Keratinocyte (primary cell): ENCODE data around the gene WDR33. TPM values are rescaled to one million over a fixed set of nuclear protein-coding genes. Genes with fewer than 3 reads are reported as not detected.
A peak's percentile ranks its signal among the peaks of the same experiment; 100 is the strongest.

Experiments used
- DNase-seq: peaks from one replicate; pipeline ENCODE4 v3.0.0-alpha.2; 2011; ENCODE audit warnings: low read depth, missing footprints, low spot score
- FAIRE-seq: peaks from 2 replicates; lab custom pipeline; 2011; peaks lifted over from hg19 to GRCh38; lab: Jason Lieb, UNC
- H2AFZ ChIP-seq: 2 replicates; pipeline ENCODE4 v1.6.0; 2012; ENCODE audit warnings: low read length, control low read depth, inconsistent platforms; ENCODE audit not compliant: control insufficient read depth
- H3K27ac ChIP-seq: 2 replicates; pipeline ENCODE4 v1.5.1; 2011; ENCODE audit warnings: low read length; ENCODE audit not compliant: control insufficient read depth, insufficient read depth
- H3K27me3 ChIP-seq: 3 replicates; pipeline ENCODE4 v1.6.0; 2011; ENCODE audit warnings: low read length; ENCODE audit not compliant: control insufficient read depth, insufficient read depth; ENCODE audit errors: extremely low read depth
- H3K36me3 ChIP-seq, 2 experiments: 2 replicates in 1 of 2; 3 replicates in 1 of 2; pipeline ENCODE4 v1.5.1; 2011; ENCODE audit warnings: low read length in 2 of 2, mild to moderate bottlenecking in 1 of 2; ENCODE audit not compliant: control insufficient read depth in 2 of 2, insufficient read depth in 2 of 2; ENCODE audit errors: extremely low read depth in 1 of 2
- H3K4me1 ChIP-seq: 3 replicates; pipeline ENCODE4 v1.5.1; 2011; ENCODE audit warnings: low read length; ENCODE audit not compliant: control insufficient read depth, insufficient read depth; ENCODE audit errors: extremely low read depth
- H3K4me2 ChIP-seq: 3 replicates; pipeline ENCODE4 v1.6.0; 2011; ENCODE audit warnings: low read depth, low read length; ENCODE audit not compliant: control insufficient read depth, insufficient read depth; ENCODE audit errors: extremely low read depth
- H3K4me3 ChIP-seq, 3 experiments: fragments of 200-600 bp in 1 of 3; sonication (generic) in 1 of 3; 2 replicates in 2 of 3; 3 replicates in 1 of 3; pipeline ENCODE4 v1.5.1; 2011 to 2016; ENCODE audit warnings: low read length in 3 of 3, mild to moderate bottlenecking in 3 of 3, control low read depth in 2 of 3, inconsistent platforms in 1 of 3, low read depth in 1 of 3, mixed read lengths in 1 of 3, mixed run types in 1 of 3, moderate library complexity in 1 of 3; ENCODE audit not compliant: control insufficient read depth in 2 of 3, insufficient read depth in 2 of 3; ENCODE audit errors: extremely low read depth in 1 of 3
- H3K79me2 ChIP-seq: 2 replicates; pipeline ENCODE4 v1.6.0; 2012; ENCODE audit warnings: low read length; ENCODE audit not compliant: control insufficient read depth, insufficient read depth
- H3K9ac ChIP-seq: 3 replicates; pipeline ENCODE4 v1.6.0; 2011; ENCODE audit warnings: low read length; ENCODE audit not compliant: control insufficient read depth, insufficient read depth; ENCODE audit errors: extremely low read depth
- H3K9me1 ChIP-seq: 3 replicates; pipeline ENCODE4 v1.6.0; 2011; ENCODE audit warnings: low read length; ENCODE audit not compliant: control insufficient read depth, insufficient read depth; ENCODE audit errors: extremely low read depth
- H3K9me3 ChIP-seq: 2 replicates; pipeline ENCODE4 v1.5.1; 2012; ENCODE audit warnings: low read depth, low read length; ENCODE audit not compliant: control insufficient read depth
- H4K20me1 ChIP-seq: 3 replicates; pipeline ENCODE4 v1.6.0; 2011; ENCODE audit warnings: low read length; ENCODE audit not compliant: control insufficient read depth, insufficient read depth; ENCODE audit errors: extremely low read depth
- EZH2 ChIP-seq: IDR thresholded peaks from one replicate; pipeline ENCODE4 v1.6.1; 2012; ENCODE audit warnings: inconsistent platforms, mild to moderate bottlenecking, low read length, moderate library complexity
- dilution Hi-C: fragments of 300-500 bp; cut with MboI; formaldehyde crosslinking; loops from one replicate; pipeline ENCODE4 v1.7.0; 2020; ENCODE audit warnings: low sequenced_read_pairs; ENCODE audit not compliant: extremely low pct_ligation_motif_present
- polyA minus RNA-seq, 3 experiments: library from RNA; depleted of rRNA, polyadenylated mRNA; stranded (reverse); fragments of >200 nt; gene quantifications; 1 replicate in 1 of 3; 2 replicates in 1 of 3; 3 replicates in 1 of 3; pipeline ENCODE4 v1.2.3, GENCODE V29; 2011
- polyA plus RNA-seq, 5 experiments: library from polyadenylated mRNA; depleted of rRNA in 3 of 5; stranded (reverse) in 3 of 5; stranded (forward) in 1 of 5; unstranded in 1 of 5; fragments of >200 nt; gene quantifications; 1 replicate in 1 of 5; 2 replicates in 3 of 5; 3 replicates in 1 of 5; pipeline versions ENCODE4 v1.2.1 to v1.2.3, GENCODE V29; 2011 to 2012; ENCODE audit warnings: missing spikeins in 2 of 5, low read depth in 1 of 5, low replicate concordance in 1 of 5
- TF ChIP-seq, protein P1 (sequence below), 3 experiments: IDR thresholded peaks in 1 of 3; conservative IDR thresholded peaks in 1 of 3; optimal IDR thresholded peaks in 1 of 3; 2 replicates in 2 of 3; 3 replicates in 1 of 3; pipeline versions ENCODE3 to v1.5.1; 2011; ENCODE audit warnings: low read length in 3 of 3, mild to moderate bottlenecking in 3 of 3, moderate library complexity in 2 of 3, control low read depth in 1 of 3, inconsistent platforms in 1 of 3; ENCODE audit not compliant: insufficient read depth in 2 of 3; ENCODE audit errors: extremely low read depth in 1 of 3

WDR33 gene
- polyA plus RNA-seq (25.4 to 44.5 TPM (median 26.5 TPM) in 3 replicates), polyA minus RNA-seq (21.3 to 73.0 TPM (median 38.2 TPM) in 3 replicates)
- polyA plus RNA-seq (2011; ENCODE audit: low read depth), result 35.5 TPM
- 12.5 and 26.0 TPM in 2 replicates for polyA plus RNA-seq (2011; cell fraction: cytosol; rRNA removed)
- polyA plus RNA-seq (2011; cell fraction: nucleus; rRNA removed), result 33.1 and 38.9 TPM in 2 replicates
- polyA plus RNA-seq (2012; ENCODE audit: low replicate concordance), result 16.6 and 19.4 TPM in 2 replicates
- polyA minus RNA-seq (2011; cell fraction: cytosol; rRNA and poly(A)+ RNA removed), result 15.3 TPM
- polyA minus RNA-seq (2011; cell fraction: nucleus; rRNA and poly(A)+ RNA removed), result 33.6 and 90.4 TPM in 2 replicates

DNA sequence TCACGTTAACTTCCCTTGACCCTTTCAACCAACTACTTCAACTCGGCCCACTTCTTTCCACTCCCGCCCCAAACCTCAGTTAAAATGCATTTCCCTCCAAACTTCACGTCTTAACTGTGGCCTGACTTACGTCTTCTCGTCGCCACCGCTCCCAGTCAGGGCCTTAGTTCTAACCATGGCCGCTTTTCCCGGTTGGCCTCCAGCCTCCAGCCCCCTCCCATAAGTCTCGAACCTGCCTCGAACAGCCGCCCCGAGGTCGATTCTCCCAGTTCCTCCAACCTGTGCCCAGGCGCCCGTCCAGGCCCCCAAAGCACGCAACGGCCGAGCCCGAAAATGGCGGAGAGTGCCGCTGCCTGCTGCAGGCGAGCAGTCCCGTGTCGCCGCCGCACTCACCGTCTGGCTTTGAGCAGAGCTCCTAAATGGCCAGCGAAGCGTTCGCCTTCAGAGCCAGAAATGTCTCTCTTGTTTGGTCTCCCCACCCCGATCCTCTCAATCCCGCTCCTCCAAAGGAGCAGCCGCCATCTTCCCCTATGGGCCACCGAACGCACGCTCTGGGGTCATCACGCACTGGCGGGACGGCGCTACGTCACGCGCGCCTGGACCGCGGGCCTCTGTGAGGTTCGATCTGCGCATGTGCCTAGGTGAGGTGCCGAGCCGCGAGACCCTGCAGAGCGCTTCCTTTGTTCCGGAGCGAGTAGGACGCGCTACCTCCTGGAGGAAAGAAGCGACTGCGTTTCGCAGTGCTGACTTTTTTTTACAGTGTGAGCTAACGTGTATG is at the start of gene WDR33:
Gene WDR33, minus strand, starts transcription at position 553 of the 778 bp plus-strand sequence. CDS start 40,190 bp downstream, outside the sequence.
- Histone ChIP-seq H2AFZ (peak within 1 kb of the TSS; percentile 85), H3K4me1 (peaks cover 22% of the 10 kb centered on the region)
- peak; percentile 48 for FAIRE-seq

DNA sequence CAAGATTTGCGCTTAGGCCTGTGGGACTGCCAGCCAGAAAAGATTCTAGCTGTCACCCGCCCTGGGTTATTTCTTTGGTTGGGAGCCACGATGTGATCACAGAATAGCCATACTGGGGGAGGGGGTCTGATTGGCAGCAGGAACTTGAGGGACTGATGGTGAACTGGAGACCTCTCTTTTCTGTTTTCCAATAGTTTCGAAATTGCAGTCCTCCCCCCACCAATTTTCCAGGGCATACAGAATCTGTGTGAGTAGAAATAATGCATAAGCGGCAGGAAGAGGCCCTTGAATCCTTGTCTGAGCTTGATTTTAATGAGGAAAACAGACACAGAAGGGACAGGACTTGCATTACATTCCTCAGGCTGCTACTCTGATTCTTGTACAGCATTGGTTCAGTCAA is 49.2 kb upstream of the WDR33 start:
- dilution Hi-C loops, result no loop called here
- H3K4me2 ChIP-seq, result peak overlapping the region; percentile 37

More for the DNA sequence above, at the start of gene WDR33:
- no peaks in the 10 kb centered on the region for H3K27me3 ChIP-seq
- peak within 1 kb of the TSS; percentile 92 for H3K27ac ChIP-seq
- TF ChIP-seq EZH2, result no peak
- TF ChIP-seq, protein P1, sequence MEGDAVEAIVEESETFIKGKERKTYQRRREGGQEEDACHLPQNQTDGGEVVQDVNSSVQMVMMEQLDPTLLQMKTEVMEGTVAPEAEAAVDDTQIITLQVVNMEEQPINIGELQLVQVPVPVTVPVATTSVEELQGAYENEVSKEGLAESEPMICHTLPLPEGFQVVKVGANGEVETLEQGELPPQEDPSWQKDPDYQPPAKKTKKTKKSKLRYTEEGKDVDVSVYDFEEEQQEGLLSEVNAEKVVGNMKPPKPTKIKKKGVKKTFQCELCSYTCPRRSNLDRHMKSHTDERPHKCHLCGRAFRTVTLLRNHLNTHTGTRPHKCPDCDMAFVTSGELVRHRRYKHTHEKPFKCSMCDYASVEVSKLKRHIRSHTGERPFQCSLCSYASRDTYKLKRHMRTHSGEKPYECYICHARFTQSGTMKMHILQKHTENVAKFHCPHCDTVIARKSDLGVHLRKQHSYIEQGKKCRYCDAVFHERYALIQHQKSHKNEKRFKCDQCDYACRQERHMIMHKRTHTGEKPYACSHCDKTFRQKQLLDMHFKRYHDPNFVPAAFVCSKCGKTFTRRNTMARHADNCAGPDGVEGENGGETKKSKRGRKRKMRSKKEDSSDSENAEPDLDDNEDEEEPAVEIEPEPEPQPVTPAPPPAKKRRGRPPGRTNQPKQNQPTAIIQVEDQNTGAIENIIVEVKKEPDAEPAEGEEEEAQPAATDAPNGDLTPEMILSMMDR (optimal IDR thresholded peaks at IDR 0.05 in 1 of 3, IDR thresholded peaks at IDR 0.05 in 1 of 3, conservative IDR thresholded peaks at IDR 0.05 in 1 of 3; ENCODE audit: extremely low read depth in 1 of 3, insufficient read depth in 2 of 3, low read length in 3 of 3), result peak; percentile 4 to 51 (median 30)
- H3K4me2 ChIP-seq, result peak within 1 kb of the TSS; percentile 87
- no peaks in the 10 kb centered on the region for H3K9me3 ChIP-seq
- H4K20me1 ChIP-seq, result peaks cover 13% of the 10 kb centered on the region
- H3K9ac ChIP-seq, result peak within 1 kb of the TSS; percentile 99
- H3K36me3 ChIP-seq, result no peaks in the 10 kb centered on the region
- DNase-seq, result peak; percentile 56
- dilution Hi-C loops, result no loop called here
- no peaks in the 10 kb centered on the region for H3K9me1 ChIP-seq
- peaks cover 51% of the 10 kb centered on the region for H3K79me2 ChIP-seq
- peak within 1 kb of the TSS; percentile 89 to 100 (median 92) for H3K4me3 ChIP-seq

More for the DNA sequence above, 49.2 kb upstream of the WDR33 start:
- H3K27ac ChIP-seq, result peak overlapping the region; percentile 33
- DNase-seq, result no peak
- no peak overlapping the region for H2AFZ ChIP-seq
- peaks cover 27% of the 10 kb centered on the region for H3K79me2 ChIP-seq
- H3K4me3 ChIP-seq, result no peak overlapping the region
- H3K27me3 ChIP-seq, result no peaks in the 10 kb centered on the region
- peaks cover 14 to 25% of the 10 kb centered on the region in 2 experiments for H3K36me3 ChIP-seq
- H4K20me1 ChIP-seq, result peaks cover 8% of the 10 kb centered on the region
- peaks cover 15% of the 10 kb centered on the region for H3K4me1 ChIP-seq
- TF ChIP-seq EZH2, result no peak
- TF ChIP-seq, protein P1 (optimal IDR thresholded peaks at IDR 0.05 in 1 of 3, IDR thresholded peaks at IDR 0.05 in 1 of 3, conservative IDR thresholded peaks at IDR 0.05 in 1 of 3; ENCODE audit: extremely low read depth in 1 of 3, insufficient read depth in 2 of 3, low read length in 3 of 3), result no peak
- no peak overlapping the region for H3K9ac ChIP-seq
- H3K9me3 ChIP-seq, result no peaks in the 10 kb centered on the region
- H3K9me1 ChIP-seq, result peaks cover 3% of the 10 kb centered on the region
- FAIRE-seq, result no peak
